Heart left ventricle (tissue), 16 donors: ENCODE measurements around the gene SUFU. TPM values are rescaled to one million over a fixed set of nuclear protein-coding genes. Genes with fewer than 3 reads are reported as not detected.

Experiments used
- ATAC-seq, 4 donors: fragments of 200-7000 bp; cut with Tn5 transposase; one replicate each; pipeline ENCODE4 v1.9.1; 2020 to 2022; ENCODE audit warnings: moderate library complexity in 4 of 4, mild to moderate bottlenecking in 3 of 4, moderate number of reproducible peaks in 1 of 4
- DNase-seq, 5 donors: peaks; one replicate each; pipeline ENCODE4 v3.0.0-alpha.2; 2020
- H3K27ac ChIP-seq, 12 donors: fragments of 200-600 bp; sonication (generic) in 4 of 12; one replicate each; pipeline versions ENCODE4 v1.5.0 to v1.8.0; 2016 to 2022; ENCODE audit warnings: mild to moderate bottlenecking in 2 of 12
- H3K27me3 ChIP-seq, 9 donors: fragments of 200-600 bp; sonication (generic) in 2 of 9; one replicate each; pipeline versions ENCODE4 v1.5.1 to v1.8.0; 2016 to 2022; ENCODE audit warnings: mild to moderate bottlenecking in 3 of 9
- H3K36me3 ChIP-seq, 9 donors: fragments of 200-600 bp; sonication (generic) in 2 of 9; one replicate each; pipeline versions ENCODE4 v1.5.0 to v1.8.0; 2018 to 2022; ENCODE audit warnings: mild to moderate bottlenecking in 2 of 9
- H3K4me1 ChIP-seq, 12 donors: fragments of 200-600 bp; sonication (generic) in 4 of 12; one replicate each; pipeline versions ENCODE4 v1.5.0 to v1.8.0; 2016 to 2022; ENCODE audit warnings: mild to moderate bottlenecking in 3 of 12
- H3K4me3 ChIP-seq, 12 donors: fragments of 200-600 bp; sonication (generic) in 4 of 12; one replicate each; pipeline versions ENCODE4 v1.5.0 to v1.8.0; 2017 to 2022; ENCODE audit warnings: mild to moderate bottlenecking in 9 of 12, moderate library complexity in 4 of 12
- H3K9me3 ChIP-seq, 12 donors: fragments of 200-600 bp; sonication (generic) in 4 of 12; one replicate each; pipeline versions ENCODE4 v1.5.0 to v1.8.0; 2016 to 2022; ENCODE audit warnings: mild to moderate bottlenecking in 1 of 12
- POLR2A ChIP-seq, 2 donors: fragments of 450-650 bp; IDR thresholded peaks; one replicate each; pipeline ENCODE4 v1.6.1; 2017; ENCODE audit warnings: antibody characterized with exemption in 2 of 2, mild to moderate bottlenecking in 2 of 2, moderate library complexity in 2 of 2
- WGBS, 4 donors: extraction: QIAGEN DNeasy Blood & Tissue Kit in 2 of 4; methylation state at CpG; one replicate each; pipeline versions ENCODE4 v1.1.5 to v1.1.7; 2013 to 2018; 5-methylcytosine and 5-hydroxymethylcytosine counted together
- intact Hi-C, 10 donors: fragments of 100-400 bp; cut with DNase I; formaldehyde crosslinking; loops; one replicate each; pipeline versions ENCODE4 v1.11.1 to v1.14.2; 2022
- polyA plus RNA-seq, 2 donors: library from polyadenylated mRNA; stranded (reverse); fragments of 200-250 nt; gene quantifications; one replicate each; pipeline ENCODE4 v1.2.3, GENCODE V29; 2013
- total RNA-seq, 9 donors: library from RNA; depleted of rRNA in 2 of 9; stranded (reverse); fragments of >200 nt in 2 of 9; fragmentation: NEBNext Ultra II Directional in 3 of 9; extraction: Animal tissue kit (Norgen Biotek cat#: 25700) in 3 of 9; gene quantifications; one replicate each; pipeline versions ENCODE4 v1.1.0 to v1.2.4, GENCODE V29; 2016 to 2023
- TF ChIP-seq, protein P1 (sequence below), 12 donors: fragments of 200-600 bp; sonication (generic) in 4 of 12; IDR thresholded peaks; one replicate each; pipeline versions ENCODE4 v1.5.0 to v1.8.0; 2018 to 2022; ENCODE audit warnings: antibody characterized with exemption in 12 of 12, mild to moderate bottlenecking in 5 of 12
- donor health status: ischemic (EF 13 %, LVEDD 7.1; RV severe dilation, severe dysfunction).
- donor health status: healthy with polysubstance abuse.
- donor health status: DM: no; HTN: yes; CAD: no.
- donor health status: DM: no; HTN: no; CAD: no.
- donor health status: ischemic (EF 25% LVEDD 6.9; RV normal size, moderate dysfunction).
- donor health status: ischemic (EF 25% LVEDD 5.7; RV mildly dilated, moderate dysfunction).
- donor health status: healthy.
- donor health status: DM: yes; HTN: yes; CAD: no.
- donor health status: ischemic (EF 35%, LVEDD 5.7; RV mildly dilated, moderate dysfunction).
- donor health status: nonischemic (EF 11% LVEDD 7.7; RV severe dilation, severe dysfunction).
- donor health status: DM: yes; HTN: yes; CAD: no.
- donor health status: PGD.
- donor health status: ischemic (EF 29% LVEDD 5.4; RV normal size, mild dysfunction).
- donor health status: nonischemic (EF 23%, LVEDD 6.1; RV moderate dilation, normal function).

SUFU gene
- total and polyA plus RNA-seq, 11 donors = 3.7 to 12.7 (median 7.5) TPM

DNA sequence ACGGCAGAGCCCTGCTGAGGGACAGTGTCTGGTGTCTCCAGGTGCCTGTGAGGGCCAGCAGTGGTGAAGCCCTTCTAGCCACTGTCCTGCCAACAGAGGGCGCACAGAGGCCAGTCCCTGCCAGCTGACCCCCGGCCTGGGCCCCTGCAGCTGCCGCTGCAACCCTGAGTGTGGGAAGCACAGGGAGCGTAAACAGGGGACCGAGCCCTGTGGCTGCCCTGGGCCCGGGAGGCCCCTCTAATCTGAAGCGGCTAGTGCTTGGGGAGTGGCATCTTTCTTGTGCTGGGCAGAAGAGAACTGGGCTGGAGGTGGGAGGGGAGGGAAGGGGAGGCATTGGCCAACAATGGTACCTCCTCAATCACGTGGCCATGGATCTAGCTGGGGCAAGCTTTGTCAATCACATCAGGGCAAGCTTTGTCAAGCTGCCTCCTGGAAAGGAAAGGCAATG, 175.1 kb downstream of the SUFU start:
- WGBS, 4 donors = 13 to 20% (median 14%) methylated on average over 9 of the region's 9 CpGs
- no peaks in the 10 kb centered on the region for H3K27me3 ChIP-seq
- peak overlapping the region in 10 of 12 donors; percentile 0 to 71 (median 54) for H3K27ac ChIP-seq
- intact Hi-C loops = loop anchor here in 4 of 10 donors (5.0 kb wide), 1 partner anchor 33 kb away; the partner anchor contains the start of genes ARL3 (in 4 of the 4) and SFXN2 (in 4 of the 4)
- TF ChIP-seq POLR2A (IDR thresholded peaks at IDR 0.05) = no peak
- TF ChIP-seq, protein P1, sequence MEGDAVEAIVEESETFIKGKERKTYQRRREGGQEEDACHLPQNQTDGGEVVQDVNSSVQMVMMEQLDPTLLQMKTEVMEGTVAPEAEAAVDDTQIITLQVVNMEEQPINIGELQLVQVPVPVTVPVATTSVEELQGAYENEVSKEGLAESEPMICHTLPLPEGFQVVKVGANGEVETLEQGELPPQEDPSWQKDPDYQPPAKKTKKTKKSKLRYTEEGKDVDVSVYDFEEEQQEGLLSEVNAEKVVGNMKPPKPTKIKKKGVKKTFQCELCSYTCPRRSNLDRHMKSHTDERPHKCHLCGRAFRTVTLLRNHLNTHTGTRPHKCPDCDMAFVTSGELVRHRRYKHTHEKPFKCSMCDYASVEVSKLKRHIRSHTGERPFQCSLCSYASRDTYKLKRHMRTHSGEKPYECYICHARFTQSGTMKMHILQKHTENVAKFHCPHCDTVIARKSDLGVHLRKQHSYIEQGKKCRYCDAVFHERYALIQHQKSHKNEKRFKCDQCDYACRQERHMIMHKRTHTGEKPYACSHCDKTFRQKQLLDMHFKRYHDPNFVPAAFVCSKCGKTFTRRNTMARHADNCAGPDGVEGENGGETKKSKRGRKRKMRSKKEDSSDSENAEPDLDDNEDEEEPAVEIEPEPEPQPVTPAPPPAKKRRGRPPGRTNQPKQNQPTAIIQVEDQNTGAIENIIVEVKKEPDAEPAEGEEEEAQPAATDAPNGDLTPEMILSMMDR (IDR thresholded peaks at IDR 0.05) = peak; percentile 42 to 76 (median 70)
- peak; percentile 70 to 85 (median 77) for DNase-seq
- H3K36me3 ChIP-seq = peaks cover 0 to 18% (median 5%) of the 10 kb centered on the region in 9 donors
- H3K4me1 ChIP-seq = peaks cover 9 to 58% (median 51%) of the 10 kb centered on the region in 12 donors
- peak overlapping the region in 3 of 12 donors; percentile 18 to 24 (median 21) for H3K4me3 ChIP-seq
- no peaks in the 10 kb centered on the region for H3K9me3 ChIP-seq
- peak; percentile 54 to 71 (median 71) for ATAC-seq

DNA sequence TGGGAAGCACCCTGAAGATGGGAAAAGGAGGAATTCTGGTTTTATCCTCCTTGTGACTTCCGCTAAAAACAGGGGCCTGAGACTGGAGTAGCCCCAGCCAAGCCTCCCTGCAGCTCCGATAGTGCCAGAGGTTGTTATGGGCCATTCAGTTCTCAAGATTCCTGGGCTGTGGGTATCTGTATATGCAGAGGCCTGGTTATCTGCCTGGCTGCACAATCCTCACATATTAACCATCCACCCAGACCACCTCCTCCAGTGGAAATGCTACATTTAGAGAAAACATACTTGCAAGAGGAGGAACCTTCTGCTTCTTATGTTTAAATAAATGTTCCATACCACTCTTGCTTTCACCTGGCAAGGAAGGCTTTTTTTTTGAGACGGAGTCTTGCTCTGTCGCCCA, 175.8 kb downstream of the SUFU start:
- no peak for DNase-seq
- Histone ChIP-seq H3K9me3 (no peaks in the 10 kb centered on the region), H3K4me3 (no peak overlapping the region), H3K27ac (peak overlapping the region in 5 of 12 donors; percentile 53 to 71 (median 60)), H3K36me3 (peaks cover 0 to 25% (median 10%) of the 10 kb centered on the region in 9 donors), H3K4me1 (peaks cover 9 to 51% (median 44%) of the 10 kb centered on the region in 12 donors), H3K27me3 (no peaks in the 10 kb centered on the region)
- WGBS, 4 donors = 91 to 99% (median 95%) methylated on average over 4 of the region's 4 CpGs
- TF ChIP-seq POLR2A (IDR thresholded peaks at IDR 0.05) = no peak
- TF ChIP-seq, protein P1 (IDR thresholded peaks at IDR 0.05) = no peak
- no peak for ATAC-seq
- intact Hi-C loops = loop anchor here in 4 of 10 donors (5.0 kb wide), 1 partner anchor 33 kb away; the partner anchor contains the start of genes ARL3 (in 4 of the 4) and SFXN2 (in 4 of the 4)

GRCh38 chr10:102681696-102682095, 177.9 kb downstream of the SUFU start:
- no peak overlapping the region for H3K27ac ChIP-seq
- H3K4me1 ChIP-seq = peaks cover 0 to 30% (median 27%) of the 10 kb centered on the region in 12 donors
- H3K27me3 ChIP-seq = no peaks in the 10 kb centered on the region
- no peak overlapping the region for H3K4me3 ChIP-seq
- H3K9me3 ChIP-seq = no peaks in the 10 kb centered on the region
- DNase-seq = no peak
- intact Hi-C loops = no loop called here
- H3K36me3 ChIP-seq = peaks cover 0 to 38% (median 19%) of the 10 kb centered on the region in 9 donors
- TF ChIP-seq POLR2A (IDR thresholded peaks at IDR 0.05) = no peak
- TF ChIP-seq, protein P1 (IDR thresholded peaks at IDR 0.05) = no peak
- ATAC-seq = no peak
- 78 to 96% (median 87%) methylated on average over 5 of the region's 5 CpGs for WGBS, 4 donors

DNA sequence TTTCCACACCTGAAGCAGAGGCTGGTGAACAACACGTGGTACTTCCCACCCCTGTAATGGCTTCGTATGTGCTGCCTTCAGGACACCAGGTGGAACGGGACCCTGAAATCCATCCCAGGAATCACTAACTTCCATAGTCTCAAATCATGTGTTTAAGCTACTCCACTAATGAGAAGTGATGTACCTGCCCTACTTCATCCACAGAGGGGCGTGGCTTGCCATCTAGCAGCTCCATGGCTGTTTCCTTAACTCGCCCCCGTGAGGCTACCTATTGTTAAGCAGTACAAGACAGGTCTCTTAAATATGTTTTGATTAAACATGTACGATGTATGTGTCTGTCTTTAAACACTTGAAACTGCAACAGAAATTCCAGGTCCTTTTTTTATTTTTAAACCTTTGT, 178.6 kb downstream of the SUFU start:
- no peak for TF ChIP-seq POLR2A (IDR thresholded peaks at IDR 0.05)
- TF ChIP-seq, protein P1 (IDR thresholded peaks at IDR 0.05) = no peak
- H3K9me3 ChIP-seq = no peaks in the 10 kb centered on the region
- DNase-seq (no peak), ATAC-seq (no peak)
- H3K27ac ChIP-seq = no peak overlapping the region
- WGBS, 4 donors = 94 to 99% (median 97%) methylated on average over 7 of the region's 7 CpGs
- peaks cover 0 to 23% (median 20%) of the 10 kb centered on the region in 12 donors for H3K4me1 ChIP-seq
- peaks cover 0 to 38% (median 19%) of the 10 kb centered on the region in 9 donors for H3K36me3 ChIP-seq
- intact Hi-C loops = no loop called here
- no peak overlapping the region for H3K4me3 ChIP-seq
- H3K27me3 ChIP-seq = no peaks in the 10 kb centered on the region
